ENCODE measurements around the gene ZNF391.

DNA sequence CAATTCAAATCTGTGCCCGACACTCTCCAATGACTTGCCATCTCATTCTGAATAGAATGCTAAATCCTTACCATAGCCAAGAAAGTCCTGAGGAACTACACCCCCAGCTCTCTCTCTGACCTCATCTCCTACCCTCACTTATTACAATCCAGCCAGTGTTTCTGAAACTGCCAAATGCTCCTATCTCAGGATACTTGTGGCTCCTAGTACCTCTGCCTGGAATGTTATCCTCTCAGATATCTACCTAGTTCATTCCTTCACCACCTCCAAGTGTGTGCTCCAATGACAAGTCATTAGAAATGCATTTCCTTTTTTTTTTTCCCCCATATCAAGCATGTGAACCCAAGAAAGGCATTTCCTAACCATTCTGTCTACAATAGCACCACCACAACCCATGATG lies 59.9 kb downstream of the ZNF391 start:
- TF ChIP-seq, protein P1, sequence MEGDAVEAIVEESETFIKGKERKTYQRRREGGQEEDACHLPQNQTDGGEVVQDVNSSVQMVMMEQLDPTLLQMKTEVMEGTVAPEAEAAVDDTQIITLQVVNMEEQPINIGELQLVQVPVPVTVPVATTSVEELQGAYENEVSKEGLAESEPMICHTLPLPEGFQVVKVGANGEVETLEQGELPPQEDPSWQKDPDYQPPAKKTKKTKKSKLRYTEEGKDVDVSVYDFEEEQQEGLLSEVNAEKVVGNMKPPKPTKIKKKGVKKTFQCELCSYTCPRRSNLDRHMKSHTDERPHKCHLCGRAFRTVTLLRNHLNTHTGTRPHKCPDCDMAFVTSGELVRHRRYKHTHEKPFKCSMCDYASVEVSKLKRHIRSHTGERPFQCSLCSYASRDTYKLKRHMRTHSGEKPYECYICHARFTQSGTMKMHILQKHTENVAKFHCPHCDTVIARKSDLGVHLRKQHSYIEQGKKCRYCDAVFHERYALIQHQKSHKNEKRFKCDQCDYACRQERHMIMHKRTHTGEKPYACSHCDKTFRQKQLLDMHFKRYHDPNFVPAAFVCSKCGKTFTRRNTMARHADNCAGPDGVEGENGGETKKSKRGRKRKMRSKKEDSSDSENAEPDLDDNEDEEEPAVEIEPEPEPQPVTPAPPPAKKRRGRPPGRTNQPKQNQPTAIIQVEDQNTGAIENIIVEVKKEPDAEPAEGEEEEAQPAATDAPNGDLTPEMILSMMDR (IDR thresholded peaks at IDR 0.05 in 2 of 3, conservative IDR thresholded peaks at IDR 0.05 in 1 of 3; ENCODE audit: borderline replicate concordance in 1 of 3, insufficient read depth in 1 of 3, low read depth in 2 of 3, low read length in 2 of 3): no peak
- no peak for TF ChIP-seq POLR2A (IDR thresholded peaks at IDR 0.05; ENCODE audit: borderline replicate concordance, extremely low read depth, insufficient read depth, insufficient read length)
- TF ChIP-seq POLR2AphosphoS5 (IDR thresholded peaks at IDR 0.05; ENCODE audit: low read depth, low read length): no peak
- TF ChIP-seq EZH2 (IDR thresholded peaks at IDR 0.05): no peak
- TF ChIP-seq, protein P2, sequence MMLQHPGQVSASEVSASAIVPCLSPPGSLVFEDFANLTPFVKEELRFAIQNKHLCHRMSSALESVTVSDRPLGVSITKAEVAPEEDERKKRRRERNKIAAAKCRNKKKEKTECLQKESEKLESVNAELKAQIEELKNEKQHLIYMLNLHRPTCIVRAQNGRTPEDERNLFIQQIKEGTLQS (IDR thresholded peaks at IDR 0.05): no peak
- TF ChIP-seq SP1 (IDR thresholded peaks at IDR 0.05; ENCODE audit: low read depth): no peak
- no peak for TF ChIP-seq EZH2phosphoT487 (IDR thresholded peaks at IDR 0.05; ENCODE audit: borderline replicate concordance)
